Endothelial cell of umbilical vein (primary cell): ENCODE results near the gene KCNMA1. TPM values are rescaled to one million over a fixed set of nuclear protein-coding genes. Genes with fewer than 3 reads are reported as not detected.

Source experiments
- BruUV-seq: library from RNA; stranded (reverse); fragments of 400-500 nt; replicated peaks from 2 replicates; lab custom pipeline; 2021; lab: Mats Ljungman, UMichigan
- CTCF ChIA-PET: fragments of 300-600, 350-600 bp; sonication (Branson Sonifier 250); formaldehyde crosslinking; loops from one replicate; lab custom pipeline; 2021; ENCODE audit warnings: antibody characterized with exemption, inconsistent platforms; lab: Charles Lee
- POLR2A ChIA-PET: fragments of 300-600, 350-600 bp; sonication (Branson Sonifier 250); formaldehyde crosslinking; loops from one replicate; lab custom pipeline; 2021; ENCODE audit warnings: antibody characterized with exemption, inconsistent platforms; lab: Charles Lee
- DNase-seq: peaks from one replicate; pipeline ENCODE4 v3.0.0-alpha.2; 2011; ENCODE audit warnings: low read depth, low spot score
- FAIRE-seq: peaks from 2 replicates; lab custom pipeline; 2011; peaks lifted over from hg19 to GRCh38; lab: Jason Lieb, UNC
- H2AFZ ChIP-seq: 2 replicates; pipeline ENCODE4 v1.6.0; 2012; ENCODE audit warnings: low read depth, low read length, control low read depth, inconsistent platforms
- H3K27ac ChIP-seq: 2 replicates; pipeline ENCODE4 v1.5.1; 2011; ENCODE audit warnings: low read depth, mild to moderate bottlenecking, control low read depth, low read length, moderate library complexity; ENCODE audit not compliant: insufficient read depth
- H3K27me3 ChIP-seq, 2 experiments: 2 replicates each; pipeline versions ENCODE4 v1.6.0 to v1.6.1; 2011; ENCODE audit warnings: low read length in 2 of 2, mixed read lengths in 1 of 2; ENCODE audit not compliant: control insufficient read depth in 2 of 2, insufficient read depth in 2 of 2
- H3K36me3 ChIP-seq, 2 experiments: 2 replicates in 1 of 2; 3 replicates in 1 of 2; pipeline ENCODE4 v1.5.1; 2011; ENCODE audit warnings: low read length in 2 of 2, mild to moderate bottlenecking in 1 of 2, moderate library complexity in 1 of 2; ENCODE audit not compliant: control insufficient read depth in 2 of 2, insufficient read depth in 2 of 2; ENCODE audit errors: extremely low read depth in 1 of 2
- H3K4me1 ChIP-seq: 3 replicates; pipeline ENCODE4 v1.5.1; 2011; ENCODE audit warnings: mild to moderate bottlenecking, low read length; ENCODE audit not compliant: control insufficient read depth, insufficient read depth; ENCODE audit errors: extremely low read depth
- H3K4me2 ChIP-seq: 2 replicates; pipeline ENCODE4 v1.6.1; 2011; ENCODE audit warnings: low read length, control low read depth, mixed read lengths; ENCODE audit not compliant: insufficient read depth
- H3K4me3 ChIP-seq, 3 experiments: fragments of 200-600 bp in 1 of 3; sonication (generic), shearing (Covaris generic) in 1 of 3; replicated peaks in 1 of 3; 2 replicates each; pipeline ENCODE4 v1.5.1; 2011 to 2016; ENCODE audit warnings: control low read depth in 3 of 3, low read length in 3 of 3, mild to moderate bottlenecking in 2 of 3, inconsistent platforms in 1 of 3, low read depth in 1 of 3, moderate library complexity in 1 of 3; ENCODE audit not compliant: insufficient read depth in 1 of 3
- H3K79me2 ChIP-seq: 2 replicates; pipeline ENCODE4 v1.6.0; 2012; ENCODE audit warnings: low read length, inconsistent platforms; ENCODE audit not compliant: control insufficient read depth, insufficient read depth
- H3K9ac ChIP-seq: replicated peaks from 2 replicates; pipeline ENCODE3; 2011; ENCODE audit warnings: low read length, control low read depth; ENCODE audit not compliant: insufficient read depth; ENCODE audit errors: extremely low read depth
- H3K9me1 ChIP-seq: replicated peaks from 3 replicates; pipeline ENCODE4 v1.6.0; 2011; ENCODE audit warnings: mild to moderate bottlenecking, low read length; ENCODE audit not compliant: control insufficient read depth, insufficient read depth; ENCODE audit errors: extremely low read depth
- H3K9me3 ChIP-seq: replicated peaks from 2 replicates; pipeline ENCODE4 v1.5.1; 2012; ENCODE audit warnings: low read length, inconsistent platforms; ENCODE audit not compliant: control insufficient read depth, insufficient read depth
- H4K20me1 ChIP-seq: replicated peaks from 2 replicates; pipeline ENCODE3; 2011; ENCODE audit warnings: mild to moderate bottlenecking, low read length; ENCODE audit not compliant: control insufficient read depth, insufficient read depth; ENCODE audit errors: extremely low read depth
- EZH2 ChIP-seq: IDR thresholded peaks from 2 replicates; pipeline ENCODE4 v1.6.1; 2012; ENCODE audit warnings: borderline replicate concordance, low read depth, mild to moderate bottlenecking, moderate library complexity, low read length, inconsistent platforms; ENCODE audit not compliant: severe bottlenecking
- FOS ChIP-seq: IDR thresholded peaks from 2 replicates; pipeline ENCODE4 v1.6.1; 2011; ENCODE audit warnings: mild to moderate bottlenecking, low read length, moderate library complexity, borderline replicate concordance; ENCODE audit not compliant: insufficient read depth
- GATA2 ChIP-seq: IDR thresholded peaks from 2 replicates; pipeline ENCODE4 v1.7.0; 2011; ENCODE audit warnings: low read depth, mild to moderate bottlenecking, moderate library complexity, mixed read lengths, low read length; ENCODE audit not compliant: insufficient read length, insufficient read depth
- JUN ChIP-seq: IDR thresholded peaks from 2 replicates; pipeline ENCODE4 v1.6.1; 2011; ENCODE audit warnings: borderline replicate concordance, low read depth; ENCODE audit not compliant: insufficient read length, insufficient read depth
- MYC ChIP-seq: IDR thresholded peaks from one replicate; pipeline ENCODE4 v1.6.1; 2011; ENCODE audit warnings: mild to moderate bottlenecking, low read depth, low read length
- POLR2A ChIP-seq: IDR thresholded peaks from 2 replicates; pipeline ENCODE4 v1.6.1; 2012; ENCODE audit warnings: low read depth, mild to moderate bottlenecking, control low read depth, low read length
- POLR2AphosphoS5 ChIP-seq: IDR thresholded peaks from 2 replicates; pipeline ENCODE4 v1.6.1; 2012; ENCODE audit warnings: low read depth, mild to moderate bottlenecking, control low read depth, low read length, moderate library complexity; ENCODE audit not compliant: insufficient read depth
- dilution Hi-C: fragments of 300-500 bp; cut with MboI; formaldehyde crosslinking; loops from one replicate; pipeline ENCODE4 v1.15.0; 2019; ENCODE audit warnings: low sequenced_read_pairs; ENCODE audit not compliant: extremely low pct_ligation_motif_present
- intact Hi-C: fragments of 100-400 bp; cut with micrococcal nuclease; formaldehyde crosslinking; loops from one replicate; pipeline ENCODE4 v1.10.0; 2022
- polyA plus RNA-seq, 4 experiments: library from polyadenylated mRNA; depleted of rRNA in 3 of 4; stranded (reverse) in 3 of 4; unstranded in 1 of 4; fragments of >200 nt; gene quantifications; 2 replicates each; pipeline versions ENCODE4 v1.2.1 to v1.2.3, GENCODE V29; 2011 to 2012; ENCODE audit warnings: missing spikeins in 1 of 4
- total RNA-seq: library from RNA; stranded (reverse); gene quantifications from 2 replicates; pipeline ENCODE4 v1.2.3, GENCODE V29; 2021
- TF ChIP-seq, protein P1 (sequence below): IDR thresholded peaks from 2 replicates; pipeline ENCODE4 v1.6.1; 2011; ENCODE audit not compliant: insufficient read depth, insufficient read length
- TF ChIP-seq, protein P2 (sequence below), 2 donors: IDR thresholded peaks; 1 replicate in 1 of 2; 2 replicates in 1 of 2; pipeline ENCODE4 v1.5.1; 2011; ENCODE audit warnings: low read length in 2 of 2, mild to moderate bottlenecking in 2 of 2, moderate library complexity in 2 of 2, control low read depth in 1 of 2, inconsistent platforms in 1 of 2, low read depth in 1 of 2; ENCODE audit not compliant: insufficient read depth in 1 of 2; ENCODE audit errors: extremely low read depth in 1 of 2

The KCNMA1 gene
- total and polyA plus RNA-seq, 2 donors (not counting 3 experiments of a cell fraction or from before 2014, with no cell fraction given): 0.10 to 0.82 TPM

DNA sequence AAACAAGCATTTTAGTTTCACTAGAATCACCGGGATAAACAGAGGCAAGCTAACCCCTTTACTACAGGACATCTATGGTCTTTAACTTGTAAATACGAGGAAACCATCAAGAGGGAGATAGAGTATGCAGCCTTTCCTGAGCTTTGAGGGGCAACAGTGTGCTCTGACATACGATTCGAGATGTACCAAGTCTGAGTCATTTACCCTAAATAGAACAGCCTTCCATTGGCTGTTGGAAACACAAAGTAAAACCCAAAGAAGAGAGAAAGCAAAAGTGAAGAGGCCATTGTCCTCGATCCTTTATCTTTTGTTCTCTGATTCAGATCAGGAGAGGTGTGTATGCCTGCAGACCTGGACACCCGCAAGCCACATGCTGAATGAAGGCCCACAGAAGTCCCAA is 289.5 kb downstream of the KCNMA1 start:
- no peaks in the 10 kb centered on the region for H3K9me1 ChIP-seq
- H3K9me3 ChIP-seq: no peaks in the 10 kb centered on the region
- ChIA-PET CTCF (interaction anchor here (1.7 kb wide), 1 partner anchor 9 kb away, joined by 7 read pairs; no protein-coding TSS in a partner anchor), POLR2A (no interaction called here)
- no peak overlapping the region for H3K9ac ChIP-seq
- no peaks in the 10 kb centered on the region for H3K27me3 ChIP-seq
- H3K4me2 ChIP-seq: no peak overlapping the region
- intact Hi-C loops: no loop called here
- TF ChIP-seq JUN (no peak), GATA2 (no peak), FOS (no peak), EZH2 (no peak), POLR2A (no peak), MYC (no peak), POLR2AphosphoS5 (no peak)
- TF ChIP-seq, protein P1, sequence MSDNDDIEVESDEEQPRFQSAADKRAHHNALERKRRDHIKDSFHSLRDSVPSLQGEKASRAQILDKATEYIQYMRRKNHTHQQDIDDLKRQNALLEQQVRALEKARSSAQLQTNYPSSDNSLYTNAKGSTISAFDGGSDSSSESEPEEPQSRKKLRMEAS: no peak
- TF ChIP-seq, protein P2, sequence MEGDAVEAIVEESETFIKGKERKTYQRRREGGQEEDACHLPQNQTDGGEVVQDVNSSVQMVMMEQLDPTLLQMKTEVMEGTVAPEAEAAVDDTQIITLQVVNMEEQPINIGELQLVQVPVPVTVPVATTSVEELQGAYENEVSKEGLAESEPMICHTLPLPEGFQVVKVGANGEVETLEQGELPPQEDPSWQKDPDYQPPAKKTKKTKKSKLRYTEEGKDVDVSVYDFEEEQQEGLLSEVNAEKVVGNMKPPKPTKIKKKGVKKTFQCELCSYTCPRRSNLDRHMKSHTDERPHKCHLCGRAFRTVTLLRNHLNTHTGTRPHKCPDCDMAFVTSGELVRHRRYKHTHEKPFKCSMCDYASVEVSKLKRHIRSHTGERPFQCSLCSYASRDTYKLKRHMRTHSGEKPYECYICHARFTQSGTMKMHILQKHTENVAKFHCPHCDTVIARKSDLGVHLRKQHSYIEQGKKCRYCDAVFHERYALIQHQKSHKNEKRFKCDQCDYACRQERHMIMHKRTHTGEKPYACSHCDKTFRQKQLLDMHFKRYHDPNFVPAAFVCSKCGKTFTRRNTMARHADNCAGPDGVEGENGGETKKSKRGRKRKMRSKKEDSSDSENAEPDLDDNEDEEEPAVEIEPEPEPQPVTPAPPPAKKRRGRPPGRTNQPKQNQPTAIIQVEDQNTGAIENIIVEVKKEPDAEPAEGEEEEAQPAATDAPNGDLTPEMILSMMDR (IDR thresholded peaks at IDR 0.05; ENCODE audit: extremely low read depth in 1 of 2, insufficient read depth in 1 of 2, low read depth in 1 of 2, low read length in 2 of 2): no peak
- no TSS peak for BruUV-seq
- no peaks in the 10 kb centered on the region for H3K36me3 ChIP-seq
- H3K4me3 ChIP-seq: no peak overlapping the region
- H3K79me2 ChIP-seq: no peaks in the 10 kb centered on the region
- H3K27ac ChIP-seq: no peak overlapping the region
- no peak overlapping the region for H2AFZ ChIP-seq
- peaks cover 9% of the 10 kb centered on the region for H3K4me1 ChIP-seq
- no peak for DNase-seq
- FAIRE-seq: no peak
- dilution Hi-C loops: no loop called here
- no peaks in the 10 kb centered on the region for H4K20me1 ChIP-seq
